GM19099 (cell line): ENCODE measurements around the gene CD8B.

Source experiments
- POLR2A ChIP-seq: IDR thresholded peaks from 3 replicates; pipeline ENCODE4 v1.6.1; 2011; ENCODE audit warnings: low read depth; ENCODE audit not compliant: insufficient read length; ENCODE audit errors: extremely low read depth

Gene CD8B

DNA sequence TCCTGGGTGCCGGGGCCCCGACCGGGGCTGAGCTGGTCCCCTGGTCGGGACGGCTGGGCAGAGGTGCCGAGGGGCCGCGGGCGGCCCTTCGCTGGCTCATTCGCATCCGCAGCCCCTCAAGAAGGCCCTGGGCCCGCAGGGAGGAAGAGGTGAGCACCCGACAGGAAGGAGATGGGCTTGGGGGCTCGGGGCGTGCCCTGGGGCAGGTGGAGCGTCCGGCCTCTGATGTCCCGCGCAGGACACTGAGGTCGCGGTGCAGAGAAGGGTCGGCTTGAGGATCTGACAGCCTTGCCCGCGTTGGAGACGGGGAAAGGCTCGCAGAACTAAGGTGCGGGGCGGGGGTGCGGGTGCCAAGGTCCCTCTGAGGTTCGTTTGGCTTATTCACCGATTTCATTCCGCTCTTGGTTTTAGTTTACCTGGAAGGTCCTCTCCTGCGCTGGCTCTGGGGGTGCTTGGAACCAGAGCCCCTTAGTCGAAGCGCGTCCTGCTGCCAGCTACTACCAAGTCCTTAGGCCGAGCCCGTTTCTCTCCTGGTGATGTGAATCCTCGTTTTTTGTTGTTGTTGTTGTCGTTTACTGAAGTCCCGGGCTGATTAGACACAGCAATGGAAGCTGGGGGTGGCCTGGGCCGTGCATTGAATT lies 52.1 kb downstream of the CD8B start:
- no peak for TF ChIP-seq POLR2A

DNA sequence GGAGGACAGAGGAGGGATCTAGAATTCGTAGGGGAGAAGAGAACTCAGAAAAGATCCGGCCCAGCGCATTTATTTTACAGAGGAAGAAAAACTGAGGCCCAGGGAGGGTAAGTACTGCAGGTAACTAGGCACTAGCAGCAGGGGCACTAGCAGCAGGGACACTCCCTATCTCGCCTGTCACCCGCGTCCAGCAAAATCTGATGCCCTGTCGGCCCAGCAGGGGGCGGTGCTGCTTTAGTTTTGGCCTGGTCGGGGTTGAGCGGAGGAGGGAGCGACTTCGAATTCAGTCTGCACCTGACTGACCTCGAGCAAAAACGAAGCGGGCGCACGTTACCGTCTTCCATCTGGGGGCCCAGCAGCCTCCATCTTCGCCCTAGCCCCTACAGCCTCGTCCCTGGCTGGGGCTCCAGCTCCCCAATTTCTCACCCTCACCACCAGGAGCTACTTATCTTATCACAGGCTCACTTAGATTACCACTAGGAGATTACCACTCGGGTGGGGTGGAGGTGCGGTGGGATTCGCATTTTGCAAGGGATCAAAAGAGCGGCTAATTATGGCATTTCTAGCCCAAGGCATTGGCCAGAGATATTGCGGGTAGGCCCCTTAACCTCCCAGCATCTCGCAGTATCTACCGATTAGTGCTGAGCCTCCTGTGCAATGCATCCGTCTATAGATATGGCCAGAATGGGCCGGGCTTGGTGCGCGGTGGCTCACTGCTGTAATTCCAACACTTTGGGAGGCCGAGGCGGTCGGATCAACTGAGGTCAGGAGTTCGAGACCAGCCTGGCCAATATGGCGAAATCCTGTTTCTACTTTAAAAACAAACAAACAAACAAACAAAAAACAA lies 53.1 kb downstream of the CD8B start:
- TF ChIP-seq POLR2A = no peak

DNA sequence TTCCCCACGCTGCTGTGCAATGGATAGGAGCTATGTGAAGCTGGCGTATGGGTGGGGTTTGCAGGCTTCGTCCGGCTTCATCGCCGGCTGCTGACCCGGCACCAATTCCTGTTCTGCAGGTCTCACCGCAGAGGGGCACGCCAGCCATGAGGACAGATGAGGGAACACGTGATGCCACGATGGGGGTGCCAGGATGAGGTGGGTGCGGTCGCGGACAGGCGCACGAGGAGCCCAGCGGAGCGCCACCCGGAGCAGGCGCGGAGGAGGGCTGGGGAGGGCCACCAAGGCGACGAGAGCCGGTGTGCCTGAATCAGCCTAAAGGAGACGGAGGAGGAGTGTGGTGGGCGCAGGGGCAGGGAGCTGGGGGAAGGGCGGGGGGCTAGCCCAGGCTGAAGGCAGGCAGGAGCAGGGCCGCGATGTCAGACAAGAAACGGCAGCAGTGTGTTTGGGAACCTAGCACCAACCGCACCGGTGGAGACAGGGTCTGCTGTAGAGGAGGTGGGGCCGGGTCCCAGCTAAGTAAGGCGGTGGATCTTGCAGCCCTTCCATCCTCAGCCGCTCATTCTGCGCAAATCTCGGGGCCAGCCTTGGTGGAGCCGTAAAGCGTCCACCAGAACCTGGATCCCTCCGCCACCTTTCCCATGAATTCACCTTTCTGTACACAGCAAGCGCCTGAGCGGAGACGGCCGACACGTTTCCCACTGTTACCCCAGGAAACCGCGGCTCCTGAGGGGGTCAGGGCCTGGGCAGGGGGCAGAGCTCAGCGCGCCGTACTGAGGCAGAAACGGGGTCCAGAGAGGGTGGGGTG lies 54.0 kb downstream of the CD8B start:
- no peak for TF ChIP-seq POLR2A

DNA sequence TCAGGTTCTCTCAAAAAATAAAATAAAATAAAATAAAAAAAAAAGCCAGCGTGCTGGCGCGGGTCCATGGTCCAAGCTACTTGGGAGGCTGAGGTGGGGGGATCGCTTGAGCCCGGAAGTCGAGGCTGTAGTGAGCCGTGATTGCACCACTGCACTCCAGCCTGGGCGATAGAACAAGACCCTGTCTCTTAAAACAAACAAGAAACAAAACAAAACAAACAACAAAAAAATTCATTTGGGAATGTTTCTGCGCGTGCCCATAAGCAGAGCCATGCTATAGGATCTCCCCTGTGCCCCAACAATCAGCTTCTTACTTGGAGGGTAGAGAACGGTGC lies 54.6 kb downstream of the CD8B start:
- no peak for TF ChIP-seq POLR2A

DNA sequence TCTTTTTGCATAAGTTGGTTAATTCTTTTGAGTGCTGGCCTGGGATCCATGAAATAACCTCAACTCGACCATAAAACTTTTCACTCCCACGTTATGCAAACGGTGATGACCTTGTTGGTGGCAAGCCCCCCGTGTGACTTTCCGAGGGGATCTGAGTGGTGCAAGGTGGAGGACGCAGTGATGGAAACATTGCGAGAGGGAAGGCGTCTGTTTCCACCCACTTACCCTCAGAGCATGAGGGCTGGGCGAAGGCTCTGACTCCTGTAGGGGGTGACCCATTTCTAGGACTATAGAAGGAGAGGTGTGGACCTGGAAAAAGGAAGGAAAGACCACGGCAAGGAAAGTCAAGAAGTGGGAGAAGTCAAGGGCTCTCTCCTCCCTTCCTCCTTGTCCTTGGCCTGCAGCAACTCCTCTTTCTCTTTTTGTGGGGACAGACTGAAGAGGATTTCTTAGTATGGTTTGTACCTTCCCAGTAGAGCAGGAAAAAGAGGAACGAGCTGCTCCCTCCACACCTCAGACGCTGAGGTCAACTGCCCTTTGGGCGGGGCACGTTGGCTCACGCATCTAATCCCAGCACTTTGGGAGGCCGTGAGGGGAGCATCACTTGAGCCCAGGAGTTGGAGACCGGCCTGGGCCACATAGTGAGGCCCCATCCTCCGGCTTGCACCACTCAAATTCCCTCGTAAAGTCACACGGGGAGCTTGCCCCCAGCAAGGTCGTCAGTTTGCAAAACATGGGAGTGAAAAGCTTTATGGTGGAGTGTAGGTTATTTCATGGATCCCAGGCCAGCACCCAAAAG lies 55.4 kb downstream of the CD8B start:
- TF ChIP-seq POLR2A = no peak

DNA sequence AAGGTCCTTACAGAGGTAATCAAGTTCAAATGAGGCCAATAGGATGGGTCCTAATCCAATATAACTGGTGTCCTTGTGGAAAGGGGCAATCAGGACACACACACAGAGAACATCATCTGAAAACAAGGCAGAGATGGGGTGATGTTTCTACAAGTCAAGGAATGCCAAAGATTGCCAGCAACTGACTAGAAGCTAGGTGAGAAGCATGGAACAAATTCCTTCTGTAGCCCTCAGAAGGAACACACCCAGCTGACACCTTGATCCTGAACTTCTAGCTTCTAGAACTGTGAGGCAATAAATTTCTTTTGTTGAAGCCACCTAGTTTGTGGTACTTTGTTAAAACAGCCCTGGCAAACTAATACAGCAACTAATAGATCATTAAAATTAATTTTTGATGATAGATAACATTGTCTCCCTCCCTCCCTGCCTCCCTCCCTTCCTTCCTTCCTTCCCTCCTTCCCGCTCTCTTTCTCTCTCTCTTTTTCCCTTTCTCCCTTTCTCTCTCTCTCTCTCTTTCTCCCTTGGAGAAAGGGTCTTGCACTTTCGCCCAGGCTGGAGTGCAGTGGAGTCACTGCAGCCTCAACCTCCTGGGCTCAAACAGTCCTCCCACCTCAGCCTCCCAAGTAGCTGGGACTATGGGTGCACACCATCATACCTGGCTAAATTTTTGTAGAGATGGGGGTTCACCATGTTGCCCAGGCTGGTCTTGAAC lies 60.7 kb downstream of the CD8B start:
- no peak for TF ChIP-seq POLR2A

DNA sequence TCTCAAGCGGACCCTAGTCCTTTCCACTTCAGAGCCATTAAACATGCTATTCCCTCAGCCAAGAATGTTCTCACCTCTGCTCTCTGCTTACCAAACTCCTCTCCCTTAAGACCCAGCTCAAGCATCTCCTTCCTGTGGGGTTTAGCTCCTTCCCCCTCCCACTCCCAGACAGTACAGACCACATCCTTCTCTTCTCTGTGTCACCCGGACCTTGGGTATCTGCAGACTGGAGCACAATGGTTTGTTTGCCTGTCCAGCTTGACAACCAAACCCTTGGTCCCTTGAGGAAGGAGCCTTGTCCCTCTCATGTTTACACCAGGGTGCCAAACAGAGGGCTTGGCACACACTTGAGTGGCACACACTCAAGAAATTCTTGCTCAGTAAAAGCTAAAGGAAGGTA lies 66.8 kb downstream of the CD8B start:
- TF ChIP-seq POLR2A = no peak

DNA sequence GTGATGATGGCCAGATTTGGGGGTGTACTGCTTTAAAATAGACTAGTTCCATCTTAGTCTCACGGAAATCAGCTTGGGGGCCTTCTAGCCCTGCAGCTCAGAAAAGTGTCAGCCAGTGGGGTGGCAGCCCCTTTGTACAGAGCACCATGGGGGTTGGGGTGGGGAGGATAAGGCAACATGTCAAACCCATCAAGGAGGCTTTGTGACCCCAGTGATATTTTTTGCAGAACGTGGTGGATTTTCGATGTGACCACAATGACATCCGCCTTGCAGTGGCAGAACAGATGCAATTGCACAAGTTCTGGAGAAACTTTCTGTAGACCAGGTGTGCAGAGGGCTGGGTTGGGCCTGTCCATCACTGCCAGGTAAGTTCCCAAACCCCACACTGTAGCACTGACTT lies 67.9 kb downstream of the CD8B start:
- no peak for TF ChIP-seq POLR2A

DNA sequence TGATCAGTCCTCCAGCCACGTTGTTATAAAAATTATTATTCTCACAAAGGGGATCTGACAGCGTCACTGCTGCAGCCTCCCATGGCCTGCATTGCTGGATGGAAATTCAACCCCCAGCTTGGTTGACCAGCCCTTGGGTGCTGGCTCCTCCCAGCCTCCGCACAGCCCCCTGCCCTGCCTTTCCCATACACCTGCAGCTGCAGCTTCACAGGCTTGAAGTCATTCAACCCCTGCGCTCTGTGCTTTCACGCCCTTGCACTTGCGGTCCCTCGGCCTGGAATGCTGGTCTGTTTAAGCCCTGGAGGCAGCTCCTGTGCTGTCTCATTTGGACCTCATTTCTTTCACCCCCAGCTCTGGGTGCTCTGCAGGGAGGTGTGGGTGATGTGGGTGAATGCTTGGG lies 70.1 kb downstream of the CD8B start:
- TF ChIP-seq POLR2A = no peak

DNA sequence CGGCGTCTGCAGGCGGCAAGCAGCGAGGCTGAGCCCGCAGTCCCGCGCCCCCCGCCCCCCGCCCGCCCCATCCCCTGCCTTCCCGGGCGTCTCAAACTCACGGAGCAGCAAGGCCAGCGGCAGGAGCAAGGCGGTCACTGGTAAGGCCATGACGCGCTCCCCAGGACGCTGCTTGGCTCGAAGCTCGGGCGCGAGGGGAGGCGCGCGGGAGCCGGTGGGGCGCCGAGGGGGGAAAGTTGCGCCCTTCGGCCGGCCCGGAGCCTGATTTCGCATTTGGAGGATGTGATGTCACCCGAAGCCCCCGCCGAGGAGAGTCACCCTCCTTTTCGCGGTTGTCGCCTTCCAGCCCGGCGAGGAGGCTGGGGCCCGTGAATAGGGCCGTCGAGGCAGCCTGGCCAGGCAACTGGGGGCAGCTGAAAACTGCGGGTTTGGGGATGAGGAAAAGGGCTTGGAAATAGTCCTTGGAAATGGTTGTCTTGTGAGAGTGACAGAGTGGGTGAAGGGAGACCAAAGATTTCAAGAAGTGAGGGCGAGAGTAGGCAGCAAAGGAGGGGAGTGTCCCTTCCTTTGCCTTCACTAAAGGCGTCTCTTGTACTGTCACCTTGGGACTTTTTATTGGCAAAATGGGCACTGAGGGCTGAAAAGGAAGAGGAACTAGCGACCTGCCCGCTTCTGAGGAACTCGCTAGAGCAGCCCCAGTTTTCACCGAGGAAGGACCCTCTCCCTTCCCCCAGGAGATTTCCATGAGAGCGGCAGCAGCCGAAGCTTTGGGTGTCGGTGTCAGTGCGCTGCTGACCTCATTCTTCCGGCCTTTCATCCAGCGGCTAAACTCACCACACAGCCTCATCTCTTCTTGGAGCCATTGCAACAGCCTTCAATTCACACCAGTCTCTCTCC lies 70.8 kb downstream of the CD8B start, which contains the start of gene CD8A:
Gene CD8A, minus strand, starts transcription at position 238 of the 897 bp plus-strand sequence. Its CDS starts 88 bp downstream, at position 150.
- no peak for TF ChIP-seq POLR2A

DNA sequence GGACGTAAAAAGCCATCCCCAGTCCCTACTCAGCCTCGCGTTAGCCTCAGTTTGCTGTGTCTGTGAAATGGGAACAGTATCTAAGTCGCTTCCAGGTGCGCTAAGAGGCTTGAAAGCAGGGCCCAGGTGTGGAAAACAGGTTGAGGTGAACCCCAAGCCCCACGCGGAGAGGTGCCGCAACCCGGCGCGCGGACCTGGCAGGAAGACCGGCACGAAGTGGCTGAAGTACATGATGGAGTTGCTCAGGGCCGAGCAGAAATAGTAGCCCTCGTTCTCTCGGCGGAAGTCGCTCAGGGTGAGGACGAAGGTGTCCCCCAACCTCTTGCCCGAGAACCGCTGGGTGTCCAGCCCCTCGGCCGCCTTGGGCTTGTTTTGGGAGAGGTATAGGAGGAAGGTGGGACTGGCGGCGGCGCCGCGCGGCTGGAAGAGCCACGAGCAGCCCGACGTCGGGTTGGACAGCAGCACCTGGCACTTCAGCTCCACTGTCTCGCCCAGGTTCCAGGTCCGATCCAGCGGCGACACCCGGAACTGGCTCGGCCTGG lies 71.5 kb downstream of the CD8B start:
- TF ChIP-seq POLR2A = no peak

DNA sequence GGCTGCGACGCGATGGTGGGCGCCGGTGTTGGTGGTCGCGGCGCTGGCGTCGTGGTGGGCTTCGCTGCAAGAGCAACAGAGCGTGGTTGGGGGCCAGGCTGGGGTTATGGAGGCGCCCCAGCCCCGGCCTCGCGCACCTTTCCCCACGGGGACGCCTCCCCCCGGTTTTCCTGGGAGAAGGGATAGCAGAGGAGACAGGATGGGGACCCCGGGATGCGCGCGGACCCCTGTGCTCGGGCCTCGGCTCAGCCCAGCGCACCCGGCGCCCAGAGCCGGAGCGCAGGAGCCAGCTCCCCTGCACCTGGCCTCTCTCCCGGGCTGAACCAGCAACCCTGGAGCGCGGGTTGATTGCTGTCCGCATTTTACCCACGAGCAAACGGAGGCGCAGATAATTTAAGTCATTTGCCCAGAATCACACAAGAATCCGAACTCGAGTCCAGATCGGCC lies 72.0 kb downstream of the CD8B start:
- no peak for TF ChIP-seq POLR2A
